ENCODE measurements around the gene KRTAP10-4.
"Not testable (repeated sequence)": the region's sequence is repeated elsewhere in the genome, so short reads cannot be mapped to it uniquely, and the experiment has no call there.

KRTAP10-4 gene

GRCh38 chr21:44600118-44600978, 26.8 kb downstream of the KRTAP10-4 start, which contains the start of gene KRTAP10-7:
Gene KRTAP10-7 (plus strand): TSS chr21:44600597. CDS start chr21:44600622, 25 bp downstream.
- not testable (repeated sequence) for DNase-seq

- DNase-seq = not testable (repeated sequence)
Observed at GRCh38 chr21:44601091-44601490, 27.6 kb downstream of the KRTAP10-4 start.

DNA sequence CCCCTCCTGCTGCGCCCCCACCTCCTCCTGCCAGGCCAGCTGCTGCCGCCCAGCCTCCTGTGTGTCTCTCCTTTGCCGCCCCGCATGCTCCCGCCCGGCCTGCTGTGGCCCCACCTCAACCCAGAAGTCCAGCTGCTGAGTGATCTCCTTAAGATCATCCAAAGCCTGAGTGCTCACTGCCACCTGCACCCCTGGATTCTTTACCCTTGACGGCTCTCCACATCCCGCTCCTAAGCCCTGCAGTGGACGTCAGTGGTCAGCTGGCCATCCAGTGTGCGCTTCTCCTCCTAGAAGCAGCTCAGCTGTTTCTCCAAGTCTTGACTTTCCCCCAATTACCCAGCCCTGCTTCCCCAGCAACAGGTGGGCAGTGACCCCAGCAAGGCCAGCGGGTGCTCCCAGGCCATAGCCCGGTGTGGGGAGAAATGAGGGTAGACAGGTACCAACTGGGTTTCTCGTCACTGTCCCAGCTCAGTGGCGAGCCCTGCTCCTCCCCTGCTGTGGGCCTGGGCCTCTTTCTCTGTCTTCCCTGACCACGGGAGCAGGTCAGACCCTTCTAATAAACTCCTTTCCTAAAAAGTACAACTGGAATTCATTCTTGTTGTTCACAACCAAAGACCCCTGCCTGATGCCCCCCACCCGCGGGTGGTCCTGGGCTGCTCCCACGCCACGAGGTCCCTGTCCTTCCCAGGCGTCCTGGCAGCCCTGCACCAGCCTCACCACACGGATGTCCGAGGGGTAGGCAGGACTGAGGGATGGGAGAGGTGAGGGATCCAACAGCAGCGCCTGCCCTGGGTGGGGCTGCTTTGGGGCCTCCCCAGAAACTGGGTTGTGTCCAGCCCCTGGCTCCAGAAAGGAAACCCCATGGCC, 28.3 kb downstream of the KRTAP10-4 start:
- no peak for DNase-seq

- no peak for DNase-seq
Observed at GRCh38 chr21:44602463-44602850, 28.9 kb downstream of the KRTAP10-4 start.

GRCh38 chr21:44603109-44603875, 29.8 kb downstream of the KRTAP10-4 start:
- no peak for DNase-seq

DNA sequence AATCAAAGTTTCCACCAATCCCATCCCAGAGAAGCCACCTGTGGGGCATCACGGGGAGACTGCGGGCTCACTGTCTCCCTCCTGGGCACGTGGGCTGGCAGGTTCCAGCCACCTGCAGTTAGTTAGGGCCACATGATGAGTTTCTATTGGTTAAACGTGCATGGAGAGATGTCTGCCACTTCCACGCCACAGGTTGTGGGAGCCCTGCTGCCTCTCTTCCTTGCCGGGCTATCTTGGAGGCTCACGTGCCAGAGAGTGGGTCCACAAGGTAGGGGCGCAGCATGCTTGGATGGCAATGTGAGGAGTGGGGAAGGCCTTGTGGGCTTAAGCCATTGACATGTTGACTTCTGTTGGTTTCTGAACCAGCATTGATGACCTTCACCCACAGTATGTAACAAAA, 30.4 kb downstream of the KRTAP10-4 start:
- no peak for DNase-seq

GRCh38 chr21:44606495-44606894, 33.0 kb downstream of the KRTAP10-4 start:
- DNase-seq = no peak

DNA sequence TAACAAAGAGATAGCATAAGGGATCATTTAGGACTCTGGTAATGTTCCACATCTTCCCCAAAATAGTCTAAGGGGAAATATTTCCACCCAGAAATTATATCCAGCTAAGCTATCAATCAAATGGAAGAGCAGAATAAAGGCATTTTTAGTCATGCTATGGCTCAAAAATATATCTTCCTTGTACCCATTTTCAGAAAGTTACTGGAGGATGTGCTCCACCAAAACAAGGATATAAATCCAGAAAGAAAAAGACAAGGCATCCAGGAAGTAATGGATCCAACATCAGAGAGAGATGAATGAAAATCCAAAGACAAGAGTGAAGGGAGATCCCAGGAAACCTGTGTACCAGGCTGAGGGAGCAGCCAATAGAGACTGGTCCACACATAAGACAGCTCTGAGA, 35.7 kb downstream of the KRTAP10-4 start:
- DNase-seq = no peak

DNA sequence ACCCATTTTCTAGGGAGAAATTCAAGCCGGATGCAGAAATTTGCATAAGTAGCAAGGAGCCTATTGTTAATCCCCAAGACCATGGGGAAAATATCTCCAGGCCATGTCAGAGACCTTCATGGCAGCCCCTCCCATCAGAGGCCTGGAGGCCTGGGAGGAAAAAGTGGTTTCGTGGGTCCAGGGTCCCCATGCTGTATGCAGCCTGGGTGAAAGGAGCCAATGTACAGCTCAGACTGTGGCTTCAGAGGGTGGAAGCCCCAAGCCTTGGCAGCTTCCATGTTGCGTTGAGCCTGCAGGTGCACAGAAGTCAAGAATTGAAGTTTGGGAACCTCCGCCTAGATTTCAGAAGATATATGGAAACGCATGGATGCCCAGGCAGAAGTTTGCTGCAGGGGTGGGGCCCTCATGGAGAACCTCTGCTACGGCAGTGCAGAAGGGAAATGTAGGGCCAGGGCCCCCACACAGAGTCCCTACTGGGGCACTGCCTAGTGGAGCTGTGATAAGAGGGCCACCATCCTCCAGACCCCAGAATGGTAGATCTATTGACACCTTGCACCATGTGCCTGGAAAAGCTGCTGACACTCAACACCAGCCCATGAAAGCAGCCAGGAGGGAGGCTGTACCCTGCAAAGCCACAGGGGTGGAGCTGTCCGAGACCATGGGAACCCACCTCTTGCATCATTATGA, 36.8 kb downstream of the KRTAP10-4 start:
- not testable (repeated sequence) for DNase-seq

DNA sequence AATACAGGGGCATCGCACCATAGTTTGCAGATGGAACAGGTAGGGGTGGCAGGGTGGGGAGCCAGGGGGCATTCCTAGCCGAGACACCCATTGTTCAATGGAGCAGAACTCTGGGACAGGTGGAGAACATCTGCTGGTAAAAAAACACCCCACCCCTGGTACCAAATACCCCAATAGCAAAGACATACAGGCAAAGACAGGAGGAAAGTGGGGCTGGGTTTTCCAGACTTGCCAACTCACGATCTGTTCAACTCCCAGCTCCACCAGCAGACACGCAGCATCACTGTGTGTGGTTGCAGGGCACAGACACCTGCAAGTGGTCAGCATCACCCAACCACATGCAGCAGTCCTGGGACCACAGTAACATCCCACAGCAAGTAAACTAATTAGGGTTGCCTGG, 38.0 kb downstream of the KRTAP10-4 start:
- DNase-seq = no peak

DNA sequence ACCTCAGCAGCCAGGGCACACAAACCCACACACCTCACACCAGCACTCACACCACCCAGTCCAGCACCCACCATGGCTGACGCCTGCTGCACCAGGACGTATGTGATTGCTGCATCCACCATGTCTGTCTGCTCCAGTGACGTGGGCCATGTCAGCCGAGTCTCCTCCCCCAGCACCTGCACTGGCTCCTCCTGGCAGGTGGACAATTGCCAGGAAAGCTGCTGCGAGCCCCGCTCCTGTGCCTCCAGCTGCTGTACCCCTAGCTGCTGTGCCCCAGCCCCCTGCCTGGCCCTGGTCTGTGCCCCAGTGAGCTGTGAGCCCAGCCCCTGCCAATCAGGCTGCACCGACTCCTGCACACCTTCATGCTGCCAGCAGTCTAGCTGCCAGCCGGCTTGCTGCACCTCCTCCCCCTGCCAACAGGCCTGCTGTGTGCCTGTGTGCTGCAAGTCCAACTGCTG, 38.5 kb downstream of the KRTAP10-4 start, which contains the start of gene KRTAP10-8:
Gene KRTAP10-8 (plus strand): TSS at position 51 of the 458 bp plus-strand sequence. CDS start 22 bp downstream, at position 73.
- DNase-seq = no peak

- DNase-seq = no peak
Observed at GRCh38 chr21:44612669-44613229, 39.2 kb downstream of the KRTAP10-4 start.

DNA sequence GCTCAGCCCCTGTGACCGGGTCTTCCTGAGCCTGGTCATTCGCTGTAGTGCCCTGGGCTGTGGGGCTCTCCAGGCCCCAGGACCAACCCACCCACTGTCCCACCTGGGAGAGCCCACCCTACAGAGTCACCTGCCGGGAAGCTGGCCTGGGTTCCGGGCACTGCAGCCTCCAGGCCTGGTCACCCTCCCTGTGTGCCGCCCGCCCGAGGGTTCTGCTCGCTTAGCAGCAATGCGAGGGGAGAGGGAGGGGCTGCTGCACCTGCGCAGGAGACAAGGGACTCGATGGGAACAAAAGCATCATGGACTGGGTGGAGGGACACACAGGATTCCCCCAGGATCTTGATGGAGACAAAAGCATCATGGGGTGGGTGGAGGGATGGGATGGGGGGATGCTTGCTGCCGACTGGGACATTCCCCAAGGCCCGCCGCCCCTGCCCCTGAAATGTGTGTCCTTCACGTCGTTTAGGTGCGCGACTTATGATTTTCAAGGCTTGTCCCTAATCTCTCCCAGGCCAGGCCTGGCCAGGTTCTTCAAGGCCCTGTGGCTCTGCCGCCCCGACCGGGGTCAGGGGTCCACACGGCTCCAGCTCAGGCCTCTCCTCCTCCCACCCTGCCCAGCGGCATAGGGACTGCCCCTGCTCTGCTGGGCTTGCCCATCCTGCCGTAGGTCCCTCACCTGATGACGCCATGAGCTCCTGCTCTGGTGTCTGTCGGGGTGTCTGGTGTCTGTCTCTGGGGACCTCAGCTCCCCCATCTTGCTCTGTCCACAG, 40.0 kb downstream of the KRTAP10-4 start:
- DNase-seq = no peak

GRCh38 chr21:44614161-44614631, 40.7 kb downstream of the KRTAP10-4 start:
- no peak for DNase-seq

- no peak for DNase-seq
Observed at GRCh38 chr21:44614961-44615391, 41.4 kb downstream of the KRTAP10-4 start.

- DNase-seq = no peak
Observed at GRCh38 chr21:44615466-44615865, 41.9 kb downstream of the KRTAP10-4 start.

DNA sequence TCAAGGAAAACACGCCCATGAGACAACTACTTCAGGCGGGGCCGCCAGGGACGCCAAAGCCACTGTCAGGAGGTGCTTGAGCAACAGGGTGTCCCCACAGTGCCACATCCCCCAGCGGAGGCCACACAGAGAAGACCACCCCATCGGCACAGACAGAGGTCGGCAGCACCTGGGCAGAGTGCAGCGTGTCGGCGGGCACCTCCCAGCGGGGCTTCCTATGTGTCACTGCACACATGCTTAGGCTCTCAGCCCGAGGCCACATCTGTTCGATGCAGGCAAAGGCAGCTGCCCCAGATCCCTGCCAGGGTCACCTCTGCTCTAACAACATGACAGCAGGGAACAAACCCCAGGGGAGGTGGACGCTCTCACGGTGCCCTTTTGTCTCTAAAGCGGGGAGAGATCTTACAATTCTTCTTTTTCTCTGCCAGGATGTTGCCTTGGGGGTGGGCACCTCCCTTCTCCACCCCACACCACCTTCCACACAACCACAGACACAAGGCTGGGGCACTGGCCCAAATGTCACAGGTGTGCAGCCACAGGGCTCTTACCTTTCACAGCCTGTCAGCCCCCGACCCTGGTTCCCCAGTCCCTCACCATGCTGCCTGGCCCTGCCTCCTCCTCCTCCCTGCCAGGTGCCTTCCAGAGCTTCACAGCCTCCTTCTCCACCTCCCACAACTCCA, 42.5 kb downstream of the KRTAP10-4 start:
- no peak for DNase-seq

GRCh38 chr21:44616591-44616926, 43.0 kb downstream of the KRTAP10-4 start:
- no peak for DNase-seq

DNA sequence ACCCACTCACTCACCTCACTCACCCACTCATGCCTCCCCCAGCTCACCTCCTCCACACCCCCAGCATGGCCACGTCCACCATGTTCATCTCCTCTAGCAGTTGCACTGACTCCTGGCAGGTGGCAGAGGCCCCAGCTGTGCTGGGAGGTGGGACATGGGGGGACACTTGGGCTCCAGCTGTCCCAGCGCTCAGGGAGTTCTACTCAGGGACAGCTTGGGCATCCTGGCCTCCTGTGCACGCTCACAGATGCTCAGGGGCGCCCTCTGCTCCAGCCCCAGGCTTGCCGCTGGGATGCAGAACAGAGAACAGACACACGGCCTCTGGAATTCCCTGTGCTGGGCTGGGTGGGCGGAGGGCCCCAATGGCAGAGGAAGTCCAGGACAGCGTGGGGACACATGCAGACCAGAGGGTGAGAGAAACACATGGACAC, 43.6 kb downstream of the KRTAP10-4 start:
- no peak for DNase-seq

- peak; percentile 16 to 43 for DNase-seq
Observed at GRCh38 chr21:44618504-44618903, 45.0 kb downstream of the KRTAP10-4 start.
